Gastroesophageal sphincter (tissue), 4 donors: ENCODE measurements around the gene L3MBTL4. TPM values are rescaled to one million over a fixed set of nuclear protein-coding genes. Genes with fewer than 3 reads are reported as not detected.

ENCODE experiments used
- ATAC-seq: fragments of 150-250 bp; one replicate; pipeline ENCODE4 v1.9.1; 2016; ENCODE audit warnings: mild to moderate bottlenecking, moderate library complexity
- H3K27ac ChIP-seq, 4 donors: fragments of 200-600 bp; sonication (generic) in 3 of 4; 1 replicate in 3 of 4; 2 replicates in 1 of 4; pipeline ENCODE4 v1.5.1; 2016 to 2019
- H3K27me3 ChIP-seq: fragments of 200-600 bp; sonication (generic); one replicate; pipeline ENCODE4 v1.5.1; 2019
- H3K36me3 ChIP-seq, 2 donors: fragments of 200-600 bp; sonication (generic); one replicate each; pipeline ENCODE4 v1.5.1; 2019; ENCODE audit warnings: control low read depth in 1 of 2
- H3K4me1 ChIP-seq, 3 donors: fragments of 200-600 bp; sonication (generic); 1 replicate in 2 of 3; 2 replicates in 1 of 3; pipeline ENCODE4 v1.5.1; 2016 to 2019; ENCODE audit warnings: control low read depth in 2 of 3
- H3K4me3 ChIP-seq, 2 donors: fragments of 200-600 bp; sonication (generic); one replicate each; pipeline ENCODE4 v1.5.1; 2019; ENCODE audit warnings: mild to moderate bottlenecking in 1 of 2, moderate library complexity in 1 of 2
- H3K9me3 ChIP-seq, 3 donors: fragments of 200-600 bp; sonication (generic); one replicate each; pipeline ENCODE4 v1.5.1; 2017 to 2019; ENCODE audit warnings: control low read depth in 2 of 3
- EP300 ChIP-seq: sonication (generic); formaldehyde crosslinking; IDR thresholded peaks from one replicate; pipeline ENCODE4 v1.6.1; 2017; ENCODE audit warnings: antibody characterized with exemption, mild to moderate bottlenecking
- POLR2A ChIP-seq, 2 donors: fragments of 450-650 bp; IDR thresholded peaks; one replicate each; pipeline ENCODE4 v1.6.1; 2017; ENCODE audit warnings: antibody characterized with exemption in 2 of 2, mild to moderate bottlenecking in 2 of 2, moderate library complexity in 1 of 2
- POLR2AphosphoS5 ChIP-seq: sonication (generic); formaldehyde crosslinking; IDR thresholded peaks from one replicate; pipeline ENCODE4 v1.6.1; 2017; ENCODE audit warnings: antibody characterized with exemption
- WGBS, 2 donors: methylation state at CpG; one replicate each; pipeline ENCODE4 v1.1.5; 2018; ENCODE audit warnings: low coverage in 1 of 2; 5-methylcytosine and 5-hydroxymethylcytosine counted together
- total RNA-seq, 4 donors: library from RNA; depleted of rRNA; stranded (reverse); fragments of >200 nt; gene quantifications; one replicate each; pipeline ENCODE4 v1.1.0, GENCODE V29; 2016
- TF ChIP-seq, protein P1 (sequence below), 4 experiments: fragments of 200-600 bp in 2 of 4; fragments of 450-650 bp in 2 of 4; sonication (generic) in 1 of 4; IDR thresholded peaks; one replicate each; pipeline ENCODE4 v1.5.1; 2017 to 2019; ENCODE audit warnings: antibody characterized with exemption in 4 of 4, mild to moderate bottlenecking in 2 of 4, moderate library complexity in 2 of 4

The L3MBTL4 gene
- total RNA-seq, 4 donors from 2014 or later = 0.46 to 8.1 (median 4.9) TPM

DNA sequence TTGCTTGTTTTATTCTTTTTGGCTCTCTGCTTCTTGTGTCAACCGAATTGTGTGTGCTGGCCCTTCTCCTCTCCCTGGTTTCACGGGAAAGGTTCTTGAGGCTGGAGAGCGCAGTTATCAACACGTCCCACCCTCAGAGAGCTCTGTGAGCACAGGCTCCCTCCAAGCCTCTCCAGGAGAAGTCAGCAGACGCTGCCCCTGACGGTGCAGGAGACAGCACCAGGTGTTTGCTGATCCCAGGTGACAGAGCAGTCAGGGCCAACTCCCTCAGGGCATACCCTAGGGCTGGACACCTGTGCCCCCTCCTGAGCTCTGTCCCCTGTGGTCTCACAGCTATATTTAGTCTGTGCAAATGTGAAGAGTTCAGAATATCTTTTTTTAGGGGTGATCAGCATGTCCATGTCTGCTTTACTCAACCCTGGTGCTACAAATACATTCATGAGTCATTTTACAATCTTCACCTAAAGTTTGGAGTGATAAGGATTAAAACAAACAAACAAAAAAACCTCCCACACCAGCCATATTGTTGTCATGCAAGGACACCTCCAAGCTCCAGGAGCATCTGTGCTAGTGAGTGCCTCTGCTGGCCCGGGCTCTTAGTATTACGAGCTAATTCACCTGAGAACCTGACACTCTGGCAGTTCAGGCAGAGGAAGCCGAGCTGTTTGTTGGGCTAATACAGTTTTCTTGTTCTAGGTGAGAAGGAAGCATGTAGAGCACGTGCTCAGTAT, 453.4 kb downstream of the L3MBTL4 start:
- no peak overlapping the region for H3K4me3 ChIP-seq
- no peak for ATAC-seq
- no peaks in the 10 kb centered on the region for H3K9me3 ChIP-seq
- 73 to 74% methylated on average over 2 to 7 of the region's 10 CpGs for WGBS, 2 donors
- TF ChIP-seq POLR2AphosphoS5 (no peak), EP300 (no peak)
- TF ChIP-seq, protein P1, sequence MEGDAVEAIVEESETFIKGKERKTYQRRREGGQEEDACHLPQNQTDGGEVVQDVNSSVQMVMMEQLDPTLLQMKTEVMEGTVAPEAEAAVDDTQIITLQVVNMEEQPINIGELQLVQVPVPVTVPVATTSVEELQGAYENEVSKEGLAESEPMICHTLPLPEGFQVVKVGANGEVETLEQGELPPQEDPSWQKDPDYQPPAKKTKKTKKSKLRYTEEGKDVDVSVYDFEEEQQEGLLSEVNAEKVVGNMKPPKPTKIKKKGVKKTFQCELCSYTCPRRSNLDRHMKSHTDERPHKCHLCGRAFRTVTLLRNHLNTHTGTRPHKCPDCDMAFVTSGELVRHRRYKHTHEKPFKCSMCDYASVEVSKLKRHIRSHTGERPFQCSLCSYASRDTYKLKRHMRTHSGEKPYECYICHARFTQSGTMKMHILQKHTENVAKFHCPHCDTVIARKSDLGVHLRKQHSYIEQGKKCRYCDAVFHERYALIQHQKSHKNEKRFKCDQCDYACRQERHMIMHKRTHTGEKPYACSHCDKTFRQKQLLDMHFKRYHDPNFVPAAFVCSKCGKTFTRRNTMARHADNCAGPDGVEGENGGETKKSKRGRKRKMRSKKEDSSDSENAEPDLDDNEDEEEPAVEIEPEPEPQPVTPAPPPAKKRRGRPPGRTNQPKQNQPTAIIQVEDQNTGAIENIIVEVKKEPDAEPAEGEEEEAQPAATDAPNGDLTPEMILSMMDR (IDR thresholded peaks at IDR 0.05) = no peak
- no peaks in the 10 kb centered on the region for H3K36me3 ChIP-seq
- H3K27ac ChIP-seq = no peak overlapping the region
- H3K4me1 ChIP-seq = peaks cover 0 to 4% (median 0%) of the 10 kb centered on the region in 3 donors
- H3K27me3 ChIP-seq = no peaks in the 10 kb centered on the region

DNA sequence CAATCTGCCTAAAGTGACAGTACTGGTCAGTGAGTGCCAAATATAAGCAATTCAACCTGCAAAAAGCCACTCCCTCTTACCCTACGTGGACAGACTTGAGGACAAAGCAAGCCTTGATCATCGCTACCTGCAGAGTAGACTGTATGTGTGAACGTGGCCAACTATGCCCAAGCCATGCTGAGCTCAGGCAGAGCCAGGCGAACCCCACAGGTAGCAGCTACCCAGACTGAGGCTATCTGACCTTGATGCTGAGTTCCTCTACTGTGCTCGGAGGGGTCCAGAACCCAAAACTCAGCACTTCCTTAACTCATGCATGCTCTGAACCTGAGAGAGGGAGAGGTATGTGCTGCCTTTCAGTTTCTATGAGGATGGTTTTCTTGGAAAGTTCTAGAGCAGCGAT, 455.9 kb downstream of the L3MBTL4 start:
- no peak for ATAC-seq
- WGBS, 2 donors = 60 to 90% methylated on average over 1 to 2 of the region's 6 CpGs
- Histone ChIP-seq H3K27me3 (no peaks in the 10 kb centered on the region), H3K4me1 (peaks cover 0 to 4% (median 0%) of the 10 kb centered on the region in 3 donors), H3K27ac (no peak overlapping the region), H3K36me3 (peaks cover 0 to 4% of the 10 kb centered on the region in 2 donors), H3K9me3 (no peaks in the 10 kb centered on the region), H3K4me3 (no peak overlapping the region)
- no peak for TF ChIP-seq POLR2AphosphoS5
- TF ChIP-seq, protein P1 (IDR thresholded peaks at IDR 0.05) = no peak
- no peak for TF ChIP-seq EP300
- no peak for TF ChIP-seq POLR2A (IDR thresholded peaks at IDR 0.05)

DNA sequence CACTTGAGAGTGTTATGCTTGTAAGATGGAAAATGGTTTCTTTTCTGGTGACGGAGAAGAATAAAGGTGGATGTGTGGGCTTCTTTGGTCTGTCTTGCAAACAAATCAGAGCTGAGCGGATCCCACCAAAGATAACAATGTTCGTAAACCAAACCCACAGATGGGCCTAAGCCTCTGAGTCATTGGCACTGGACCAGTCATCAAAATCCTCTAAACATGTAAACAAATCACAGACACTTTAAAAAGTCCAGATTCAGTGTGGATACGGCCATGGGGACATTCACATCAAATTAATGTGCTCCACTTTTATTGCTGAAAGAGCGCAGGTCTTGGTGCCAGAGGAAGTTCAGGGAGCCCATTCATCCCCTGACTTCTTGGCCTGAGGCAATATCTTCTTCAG, 458.9 kb downstream of the L3MBTL4 start:
- no peak for TF ChIP-seq POLR2A (IDR thresholded peaks at IDR 0.05)
- no peak for TF ChIP-seq EP300
- no peak for TF ChIP-seq POLR2AphosphoS5
- TF ChIP-seq, protein P1 (IDR thresholded peaks at IDR 0.05) = no peak
- H3K4me3 ChIP-seq = no peak overlapping the region
- no peak overlapping the region for H3K27ac ChIP-seq
- peaks cover 0 to 4% of the 10 kb centered on the region in 2 donors for H3K36me3 ChIP-seq
- WGBS, 2 donors = 68 to 97% methylated on average over 5 of the region's 5 CpGs
- H3K27me3 ChIP-seq = no peaks in the 10 kb centered on the region
- H3K9me3 ChIP-seq = no peaks in the 10 kb centered on the region
- ATAC-seq = no peak
- H3K4me1 ChIP-seq = no peaks in the 10 kb centered on the region

DNA sequence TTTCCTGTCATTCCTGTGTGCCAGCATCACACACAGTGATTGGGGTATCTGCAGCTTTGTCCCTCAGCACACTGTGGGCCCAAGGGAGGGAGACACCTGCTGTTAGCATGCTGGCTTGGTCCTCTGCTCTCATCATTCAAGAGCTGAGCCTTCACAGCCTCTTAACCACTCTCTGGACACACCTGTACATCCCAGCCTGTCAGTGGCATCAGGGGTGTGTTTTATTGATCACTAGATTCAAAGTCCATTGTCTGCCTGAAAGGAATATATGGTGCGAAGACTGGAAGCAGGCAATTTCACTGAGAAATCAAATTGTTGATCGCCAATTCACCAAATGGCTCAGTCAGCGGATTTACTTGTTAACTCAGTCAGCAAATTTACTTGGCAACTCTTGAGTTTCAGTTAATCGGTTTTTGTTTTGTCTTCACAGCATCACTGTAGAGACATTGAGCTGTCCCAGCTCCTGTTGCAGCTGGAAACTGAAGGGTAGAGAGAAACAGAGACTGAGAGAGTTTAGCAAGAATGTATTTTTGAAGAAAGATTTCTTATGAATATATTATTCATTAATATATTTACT, 463.1 kb downstream of the L3MBTL4 start:
- no peaks in the 10 kb centered on the region for H3K4me1 ChIP-seq
- peaks cover 0 to 4% of the 10 kb centered on the region in 2 donors for H3K36me3 ChIP-seq
- whole genome bisulfite sequencing, 2 donors = 84 to 86% methylated on average over 4 of the region's 4 CpGs
- ATAC-seq = no peak
- TF ChIP-seq POLR2A (IDR thresholded peaks at IDR 0.05) = no peak
- TF ChIP-seq POLR2AphosphoS5 = no peak
- TF ChIP-seq, protein P1 (IDR thresholded peaks at IDR 0.05) = no peak
- TF ChIP-seq EP300 = no peak
- no peaks in the 10 kb centered on the region for H3K27me3 ChIP-seq
- no peak overlapping the region for H3K27ac ChIP-seq
- H3K9me3 ChIP-seq = no peaks in the 10 kb centered on the region
- H3K4me3 ChIP-seq = no peak overlapping the region

DNA sequence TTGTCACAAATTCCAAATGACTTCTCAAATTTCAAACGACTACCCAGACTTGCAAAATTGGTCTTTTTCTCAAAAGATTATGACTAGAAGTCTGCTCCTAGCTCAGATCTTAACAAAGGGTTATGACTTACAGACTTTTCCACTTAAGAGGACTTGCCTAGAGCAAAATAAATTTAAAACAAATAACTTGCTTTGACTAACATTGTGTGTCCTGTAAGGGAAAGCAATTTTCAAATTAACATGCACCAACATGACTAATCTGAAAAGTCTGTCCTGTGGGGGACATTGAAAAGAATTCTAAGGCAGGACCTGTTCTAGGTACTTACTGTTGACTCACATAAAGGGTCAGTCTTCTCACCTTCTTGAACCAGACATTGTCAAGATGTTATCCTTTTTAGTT, 465.9 kb downstream of the L3MBTL4 start:
- Histone ChIP-seq H3K4me3 (no peak overlapping the region), H3K9me3 (no peaks in the 10 kb centered on the region), H3K27me3 (peaks cover 3% of the 10 kb centered on the region), H3K4me1 (no peaks in the 10 kb centered on the region), H3K27ac (no peak overlapping the region), H3K36me3 (no peaks in the 10 kb centered on the region)
- WGBS, 2 donors = 29 to 40% methylated on average over 1 of the region's 1 CpG
- TF ChIP-seq EP300 = no peak
- no peak for TF ChIP-seq POLR2A (IDR thresholded peaks at IDR 0.05)
- TF ChIP-seq, protein P1 (IDR thresholded peaks at IDR 0.05) = no peak
- no peak for TF ChIP-seq POLR2AphosphoS5
- no peak for ATAC-seq
